Tibial nerve (tissue), 4 donors: Measurements from ENCODE around the gene UBE2E2.

Source experiments
- CTCF ChIP-seq, 5 experiments: fragments of 200-600 bp in 3 of 5; fragments of 450-650 bp in 2 of 5; sonication (generic) in 3 of 5; IDR thresholded peaks; one replicate each; pipeline ENCODE4 v1.5.1; 2016 to 2019; ENCODE audit warnings: antibody characterized with exemption in 5 of 5, mild to moderate bottlenecking in 3 of 5, moderate library complexity in 2 of 5
- EP300 ChIP-seq, 2 donors: sonication (generic); formaldehyde crosslinking; IDR thresholded peaks; one replicate each; pipeline ENCODE4 v1.6.1; 2017; ENCODE audit warnings: antibody characterized with exemption in 2 of 2, mild to moderate bottlenecking in 1 of 2
- POLR2A ChIP-seq, 2 donors: fragments of 450-650 bp; IDR thresholded peaks; one replicate each; pipeline ENCODE4 v1.6.1; 2017; ENCODE audit warnings: antibody characterized with exemption in 2 of 2, mild to moderate bottlenecking in 2 of 2, moderate library complexity in 2 of 2

- TF ChIP-seq POLR2A (IDR thresholded peaks at IDR 0.05) (no peak), CTCF (IDR thresholded peaks at IDR 0.05) (no peak), EP300 (IDR thresholded peaks at IDR 0.05) (no peak)
These were observed 370.7 kb downstream of the UBE2E2 start for GRCh38 chr3:23573827-23574226.
